ENCODE measurements around the gene APBA2. TPM values are rescaled to one million over a fixed set of nuclear protein-coding genes. Genes with fewer than 3 reads are reported as not detected.

APBA2 gene
- total RNA-seq, 4 donors from 2014 or later, result 1.1 to 2.4 (median 1.3) TPM

DNA sequence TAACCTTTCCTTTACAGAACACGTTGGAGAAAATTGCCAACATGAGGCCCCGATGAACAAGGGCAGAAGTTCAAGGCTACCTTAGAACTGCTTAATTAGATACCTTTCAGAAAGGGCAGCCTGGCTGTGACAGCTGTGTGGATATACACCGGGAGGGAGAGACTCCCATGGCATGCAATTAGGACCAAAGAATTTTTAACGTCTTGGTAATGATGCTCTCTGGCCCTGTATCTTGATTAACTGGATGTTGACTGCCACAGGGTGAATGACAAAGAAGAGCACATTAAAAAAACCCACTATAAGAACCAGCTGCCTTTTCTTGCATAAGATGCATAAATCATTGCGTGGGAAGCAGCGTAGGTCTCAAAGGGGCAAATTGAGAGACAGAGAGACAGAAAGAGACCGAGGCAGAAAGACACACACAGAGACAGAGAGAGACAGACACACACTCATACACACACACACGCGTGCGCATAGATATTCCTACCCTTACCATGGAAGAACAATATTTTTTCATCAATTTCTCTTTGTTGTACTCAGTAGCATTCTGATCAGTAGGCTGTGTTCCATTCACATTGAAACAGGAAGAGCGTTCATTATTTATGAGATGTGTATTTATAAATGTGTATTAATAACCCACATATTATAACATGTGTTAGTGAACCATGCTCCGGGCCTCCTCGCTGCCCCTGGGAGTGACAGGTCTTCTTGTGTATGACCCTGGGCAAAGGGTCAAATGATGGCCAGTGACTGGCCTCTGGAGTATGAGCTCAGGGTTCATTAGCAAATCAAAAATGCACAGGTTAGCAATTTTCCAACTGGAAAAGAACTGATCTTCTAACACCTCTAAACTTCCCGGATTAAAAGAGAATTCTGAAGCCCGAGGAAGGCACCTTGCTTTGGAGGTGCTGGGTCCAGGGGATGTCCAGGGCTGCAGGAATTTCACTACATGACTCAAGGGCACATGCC, 265.0 kb downstream of the APBA2 start:
- TF ChIP-seq, protein P1, sequence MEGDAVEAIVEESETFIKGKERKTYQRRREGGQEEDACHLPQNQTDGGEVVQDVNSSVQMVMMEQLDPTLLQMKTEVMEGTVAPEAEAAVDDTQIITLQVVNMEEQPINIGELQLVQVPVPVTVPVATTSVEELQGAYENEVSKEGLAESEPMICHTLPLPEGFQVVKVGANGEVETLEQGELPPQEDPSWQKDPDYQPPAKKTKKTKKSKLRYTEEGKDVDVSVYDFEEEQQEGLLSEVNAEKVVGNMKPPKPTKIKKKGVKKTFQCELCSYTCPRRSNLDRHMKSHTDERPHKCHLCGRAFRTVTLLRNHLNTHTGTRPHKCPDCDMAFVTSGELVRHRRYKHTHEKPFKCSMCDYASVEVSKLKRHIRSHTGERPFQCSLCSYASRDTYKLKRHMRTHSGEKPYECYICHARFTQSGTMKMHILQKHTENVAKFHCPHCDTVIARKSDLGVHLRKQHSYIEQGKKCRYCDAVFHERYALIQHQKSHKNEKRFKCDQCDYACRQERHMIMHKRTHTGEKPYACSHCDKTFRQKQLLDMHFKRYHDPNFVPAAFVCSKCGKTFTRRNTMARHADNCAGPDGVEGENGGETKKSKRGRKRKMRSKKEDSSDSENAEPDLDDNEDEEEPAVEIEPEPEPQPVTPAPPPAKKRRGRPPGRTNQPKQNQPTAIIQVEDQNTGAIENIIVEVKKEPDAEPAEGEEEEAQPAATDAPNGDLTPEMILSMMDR (IDR thresholded peaks at IDR 0.05; ENCODE audit: low read depth), result no peak

DNA sequence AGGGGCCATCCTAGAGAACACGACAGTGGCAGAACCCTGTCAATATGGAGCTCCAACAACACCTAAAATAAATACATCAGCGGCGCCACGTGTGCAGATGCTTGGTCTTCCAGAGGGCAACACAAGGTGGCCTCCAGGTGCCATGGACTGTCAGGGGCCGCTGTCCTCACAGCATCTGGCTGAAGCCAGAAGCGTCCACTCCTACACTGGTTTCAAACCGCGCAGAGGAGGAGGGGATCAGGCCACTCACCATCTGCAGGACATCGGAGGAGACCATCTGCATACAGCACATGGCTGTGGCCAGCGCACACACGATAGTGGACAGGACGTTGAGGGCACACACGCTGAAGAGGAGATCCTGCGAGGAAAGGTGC, 265.7 kb downstream of the APBA2 start:
- TF ChIP-seq, protein P1 (IDR thresholded peaks at IDR 0.05; ENCODE audit: low read depth), result no peak

DNA sequence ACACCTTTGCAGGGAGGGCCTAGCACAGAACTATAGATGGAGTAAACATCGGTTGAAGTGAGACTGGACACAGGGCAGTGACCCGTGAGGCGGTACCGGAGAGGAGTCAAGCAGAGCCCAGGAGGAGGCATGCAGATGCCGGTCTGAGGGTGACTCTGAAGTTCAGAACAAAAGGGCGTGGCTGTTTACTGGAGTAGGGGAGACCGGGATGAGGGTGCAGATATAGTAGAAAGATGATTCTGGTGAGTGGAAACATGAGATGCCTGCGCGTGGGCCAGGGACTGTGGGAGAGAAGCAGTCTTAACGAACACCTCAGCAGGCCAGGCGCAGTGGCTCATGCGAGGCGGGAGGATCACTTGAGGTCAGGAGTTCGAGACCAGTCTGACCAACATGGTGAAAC, 270.7 kb downstream of the APBA2 start:
- TF ChIP-seq, protein P1 (IDR thresholded peaks at IDR 0.05; ENCODE audit: low read depth), result no peak

DNA sequence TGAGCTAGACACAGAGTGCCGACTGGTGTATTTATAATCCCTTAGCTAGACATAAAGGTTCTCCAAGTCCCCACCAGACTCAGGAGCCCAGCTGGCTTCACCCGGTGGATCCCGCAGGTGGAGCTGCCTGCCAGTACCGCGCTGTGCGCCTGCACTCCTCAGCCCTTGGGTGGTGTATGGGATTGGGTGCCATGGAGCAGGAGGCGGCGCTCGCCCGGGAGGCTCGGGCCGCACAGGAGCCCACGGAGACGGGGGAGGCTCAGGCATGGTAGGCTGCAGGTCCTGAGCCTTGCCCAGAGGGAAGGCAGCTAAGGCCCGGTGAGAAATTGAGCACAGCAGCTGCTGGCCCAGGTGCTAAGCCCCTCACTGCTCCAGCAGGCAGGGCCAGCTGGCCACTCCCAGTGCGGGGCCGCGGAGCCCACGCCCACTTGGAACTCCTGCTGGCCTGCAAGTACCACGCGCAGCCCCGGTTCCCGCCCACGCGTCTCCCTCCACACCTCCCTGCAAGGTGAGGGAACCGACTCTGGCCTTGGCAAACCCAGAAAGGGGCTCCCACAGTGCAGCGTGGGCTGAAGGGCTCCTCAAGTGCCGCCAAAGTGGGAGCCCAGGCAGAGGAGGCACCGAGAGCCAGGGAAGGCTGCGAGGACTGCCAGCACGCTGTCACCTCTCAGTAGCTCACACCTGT, 274.1 kb downstream of the APBA2 start:
- TF ChIP-seq, protein P1 (IDR thresholded peaks at IDR 0.05; ENCODE audit: low read depth), result no peak

DNA sequence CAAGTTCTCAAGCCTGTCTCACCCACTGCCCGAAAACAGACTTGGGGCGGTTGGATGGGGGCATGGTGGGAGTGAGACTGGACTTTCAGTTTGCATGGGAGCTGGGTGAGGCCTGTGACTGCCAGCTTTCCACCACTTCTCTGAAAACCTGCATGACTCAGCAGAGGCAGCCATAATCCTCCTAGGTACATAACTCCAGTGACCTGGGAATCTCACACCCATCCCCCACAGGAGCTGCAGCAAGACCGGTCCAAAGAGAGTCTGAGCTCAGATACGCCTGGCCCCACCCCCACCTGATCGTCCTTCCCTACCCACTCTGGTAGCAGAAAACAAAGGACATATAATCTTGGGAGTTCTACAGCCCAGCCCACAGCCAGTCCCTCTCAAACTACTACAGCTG, 276.6 kb downstream of the APBA2 start:
- TF ChIP-seq, protein P1 (IDR thresholded peaks at IDR 0.05; ENCODE audit: low read depth), result no peak

Other genes starting within 250 kb of the APBA2 start
- gene GOLGA8M, start 173.6 kb upstream of the APBA2 start, total RNA-seq, result 10 to 100 TPM in 1 of 4 donors, 1 to 10 TPM in 3; 2.4 to 18.3 (median 6.3) TPM
- gene GOLGA6L7, start 37.3 kb upstream of the APBA2 start, total RNA-seq, result not detected

Data from subcutaneous adipose tissue (tissue), 4 donors.